MCF 10A (cell line): ENCODE measurements around the gene MET. TPM values are rescaled to one million over a fixed set of nuclear protein-coding genes. Genes with fewer than 3 reads are reported as not detected.

Experiments used
- BruUV-seq: library from RNA; stranded (reverse); fragments of 400-500 nt; replicated peaks from 2 replicates; lab custom pipeline; 2021; lab: Mats Ljungman, UMichigan
- CTCF ChIA-PET: fragments of 300-600 bp; sonication (Branson Sonifier 250); formaldehyde crosslinking; extraction: SDS; loops from one replicate; lab custom pipeline; 2021; ENCODE audit warnings: antibody characterized with exemption, inconsistent platforms; lab: Yijun Ruan, JAX
- POLR2A ChIA-PET: fragments of 300-600, 350-650 bp; sonication (Branson Sonifier 250); formaldehyde crosslinking; extraction: SDS; loops from one replicate; lab custom pipeline; 2020; ENCODE audit warnings: antibody characterized with exemption, inconsistent platforms; lab: Yijun Ruan, JAX
- DNase-seq: peaks from one replicate; pipeline ENCODE4 v3.0.0-alpha.2; 2018; ENCODE audit not compliant: unreplicated experiment
- H3K27ac Mint-ChIP-seq: one replicate; pipeline ENCODE4 v1.8.0; 2022; ENCODE audit warnings: mild to moderate bottlenecking, low read depth, mixed read lengths; ENCODE audit not compliant: unreplicated experiment
- H3K27me3 Mint-ChIP-seq: one replicate; pipeline ENCODE4 v1.8.0; 2022; ENCODE audit warnings: mixed read lengths; ENCODE audit not compliant: insufficient read depth, unreplicated experiment
- H3K36me3 Mint-ChIP-seq: one replicate; pipeline ENCODE4 v1.8.0; 2022; ENCODE audit warnings: mild to moderate bottlenecking, moderate library complexity, mixed read lengths; ENCODE audit not compliant: insufficient read depth, unreplicated experiment
- H3K4me1 Mint-ChIP-seq: one replicate; pipeline ENCODE4 v1.8.0; 2022; ENCODE audit warnings: mixed read lengths; ENCODE audit not compliant: insufficient read depth, unreplicated experiment
- H3K4me3 Mint-ChIP-seq: one replicate; pipeline ENCODE4 v1.8.0; 2022; ENCODE audit warnings: mild to moderate bottlenecking, moderate library complexity, mixed read lengths; ENCODE audit not compliant: unreplicated experiment
- H3K9me3 Mint-ChIP-seq: one replicate; pipeline ENCODE4 v1.8.0; 2022; ENCODE audit warnings: mixed read lengths; ENCODE audit not compliant: unreplicated experiment
- CTCF ChIP-seq: fragments of 200-600 bp; IDR thresholded peaks from one replicate; pipeline ENCODE4 v1.8.0; 2022; ENCODE audit warnings: antibody characterized with exemption, mild to moderate bottlenecking; ENCODE audit not compliant: unreplicated experiment
- intact Hi-C: fragments of 100-400 bp; cut with micrococcal nuclease; formaldehyde crosslinking; loops from 2 replicates; pipeline ENCODE4 v1.14.1; 2022
- total RNA-seq: library from RNA; stranded (reverse); gene quantifications from 2 replicates; pipeline ENCODE4 v1.2.3, GENCODE V29; 2022

Gene MET
- total RNA-seq, 1 experiment from 2014 or later = 129 TPM

- no TSS peak for BruUV-seq
- H3K4me1 Mint-ChIP-seq = peaks cover 25% of the 10 kb centered on the region
- peak overlapping the region; percentile 34 for H3K4me3 Mint-ChIP-seq
- no peak for TF ChIP-seq CTCF
- DNase-seq = peak; percentile 64
- peak overlapping the region; percentile 84 for H3K27ac Mint-ChIP-seq
- intact Hi-C loops = no loop called here
- H3K36me3 Mint-ChIP-seq = peaks cover 30% of the 10 kb centered on the region
- no peaks in the 10 kb centered on the region for H3K9me3 Mint-ChIP-seq
- CTCF ChIA-PET = interaction anchor here (0.5 to 1.5 kb wide), 3 partner anchors 9 to 564 kb away, joined by 3 to 6 read pairs (median 4); no protein-coding TSS in a partner anchor
- H3K27me3 Mint-ChIP-seq = no peaks in the 10 kb centered on the region
- POLR2A ChIA-PET = interaction anchor here (1.0 to 5.5 kb wide), 11 partner anchors 10 to 490 kb away, joined by 3 to 77 read pairs (median 11); partner anchors contain the start of gene MET
Observed at GRCh38 chr7:116702046-116702785, 30.2 kb downstream of the MET start.

- no peak for TF ChIP-seq CTCF
- Mint-ChIP-seq H3K27me3 (no peaks in the 10 kb centered on the region), H3K4me3 (no peak overlapping the region), H3K9me3 (no peaks in the 10 kb centered on the region), H3K27ac (no peak overlapping the region), H3K36me3 (peaks cover 15% of the 10 kb centered on the region), H3K4me1 (peaks cover 48% of the 10 kb centered on the region)
- DNase-seq = no peak
- BruUV-seq = no TSS peak
- POLR2A ChIA-PET = interaction anchor here (0.6 to 4.9 kb wide), 4 partner anchors 12 to 31 kb away, joined by 4 to 36 read pairs (median 20); no protein-coding TSS in a partner anchor
- intact Hi-C loops = no loop called here
- CTCF ChIA-PET = no interaction called here
Observed at GRCh38 chr7:116704650-116705228, 32.7 kb downstream of the MET start.

GRCh38 chr7:116705419-116705818 is 33.4 kb downstream of the MET start:
- DNase-seq = no peak
- TF ChIP-seq CTCF = no peak
- no peaks in the 10 kb centered on the region for H3K27me3 Mint-ChIP-seq
- CTCF ChIA-PET = no interaction called here
- H3K36me3 Mint-ChIP-seq = peaks cover 9% of the 10 kb centered on the region
- BruUV-seq = no TSS peak
- peaks cover 51% of the 10 kb centered on the region for H3K4me1 Mint-ChIP-seq
- H3K4me3 Mint-ChIP-seq = no peak overlapping the region
- POLR2A ChIA-PET = interaction anchor here (0.6 to 1.4 kb wide), 6 partner anchors 12 to 495 kb away, joined by 3 to 5 read pairs (median 4); partner anchors contain the start of gene TES
- H3K27ac Mint-ChIP-seq = no peak overlapping the region
- H3K9me3 Mint-ChIP-seq = no peaks in the 10 kb centered on the region
- intact Hi-C loops = no loop called here

- H3K9me3 Mint-ChIP-seq = no peaks in the 10 kb centered on the region
- DNase-seq = peak; percentile 71
- H3K27ac Mint-ChIP-seq = peak overlapping the region; percentile 89
- ChIA-PET CTCF (interaction anchor here (0.6 to 1.4 kb wide), 4 partner anchors 11 to 188 kb away, joined by 3 to 4 read pairs (median 4); no protein-coding TSS in a partner anchor), POLR2A (interaction anchor here (0.7 to 3.0 kb wide), 11 partner anchors 9 to 496 kb away, joined by 3 to 65 read pairs (median 5); partner anchors contain the start of genes MET and TES)
- H3K4me3 Mint-ChIP-seq = peak overlapping the region; percentile 68
- TF ChIP-seq CTCF = no peak
- no TSS peak for BruUV-seq
- intact Hi-C loops = no loop called here
- no peaks in the 10 kb centered on the region for H3K27me3 Mint-ChIP-seq
- peaks cover 59% of the 10 kb centered on the region for H3K4me1 Mint-ChIP-seq
- peaks cover 6% of the 10 kb centered on the region for H3K36me3 Mint-ChIP-seq
Observed at GRCh38 chr7:116706668-116707126, 34.7 kb downstream of the MET start.
